HG03095 (cell line): ENCODE results near the gene STARD3NL.
"Not testable (repeated sequence)": the region's sequence is repeated elsewhere in the genome, so short reads cannot be mapped to it uniquely, and the experiment has no call there.

ENCODE experiments used
- ATAC-seq: cut with Tn5 transposase; IDR thresholded peaks from one replicate; pipeline ENCODE4 v1.9.1; 2021; ENCODE audit warnings: moderate library complexity; ENCODE audit not compliant: unreplicated experiment

STARD3NL gene

DNA sequence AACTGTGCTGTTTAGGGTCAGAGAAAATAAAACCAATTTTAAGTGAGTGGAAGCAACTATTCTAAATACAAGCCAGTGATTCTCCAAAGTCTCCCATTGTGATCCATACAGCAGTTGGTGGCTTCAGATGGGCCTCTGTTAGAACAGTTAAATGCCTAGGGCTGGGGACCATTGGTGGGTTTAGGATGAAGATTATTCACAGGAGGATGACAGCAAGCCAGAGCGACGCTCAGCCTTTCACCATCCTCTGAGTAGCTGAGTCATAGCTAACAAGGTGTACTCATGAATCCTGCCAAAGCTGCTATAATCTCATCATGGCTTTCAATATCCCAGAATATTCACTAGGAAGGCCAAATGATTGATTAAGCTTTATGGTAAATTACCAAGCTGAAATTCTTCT lies 39.6 kb downstream of the STARD3NL start:
- ATAC-seq: no peak

DNA sequence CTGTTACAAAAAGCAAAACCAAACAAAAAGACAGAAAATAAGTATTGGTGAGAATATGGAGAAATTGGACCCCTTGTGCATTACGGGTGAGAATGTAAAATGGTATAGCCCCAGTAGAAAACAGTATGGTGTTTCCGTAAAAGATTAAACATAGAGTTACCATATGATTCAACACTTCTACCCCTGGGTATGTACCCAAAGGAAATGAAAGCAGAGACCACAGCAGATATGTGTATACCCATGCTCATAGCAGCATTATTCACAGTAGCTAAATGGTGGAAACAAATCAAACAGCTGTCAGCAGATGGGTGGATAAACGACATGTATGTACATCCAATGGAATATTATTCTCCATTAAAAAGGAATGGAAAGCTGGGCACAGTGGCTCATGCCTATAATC lies 42.4 kb downstream of the STARD3NL start:
- no peak for ATAC-seq

DNA sequence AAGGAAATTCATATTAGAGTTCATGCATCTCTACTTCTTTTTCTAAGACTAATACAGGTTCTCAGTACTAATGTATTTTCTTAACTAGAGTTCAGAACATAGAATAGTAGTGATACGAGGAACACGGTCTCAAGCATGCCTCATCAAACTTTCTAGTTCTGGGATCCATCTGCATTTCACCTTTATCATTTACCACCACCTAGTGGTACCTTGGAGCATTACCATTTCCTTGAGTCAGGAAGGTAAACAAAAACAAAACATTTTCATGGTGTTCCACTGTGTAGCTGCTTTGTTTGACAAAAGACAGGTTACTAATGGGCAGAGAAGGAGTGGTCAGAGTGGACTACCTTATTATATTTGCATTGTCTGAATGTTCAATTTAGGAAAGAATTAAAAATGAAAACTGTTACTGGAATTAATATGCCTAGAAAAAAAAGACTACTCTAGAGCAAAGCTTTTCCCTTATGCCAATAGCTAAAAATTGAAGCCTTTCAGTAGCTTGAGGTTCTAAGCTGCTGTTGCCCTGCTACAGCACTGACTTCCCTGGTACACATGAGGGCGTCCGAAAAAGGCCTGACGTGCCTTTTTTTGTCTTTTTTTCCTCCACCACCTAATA lies 44.5 kb downstream of the STARD3NL start:
- peak; percentile 69 for ATAC-seq

DNA sequence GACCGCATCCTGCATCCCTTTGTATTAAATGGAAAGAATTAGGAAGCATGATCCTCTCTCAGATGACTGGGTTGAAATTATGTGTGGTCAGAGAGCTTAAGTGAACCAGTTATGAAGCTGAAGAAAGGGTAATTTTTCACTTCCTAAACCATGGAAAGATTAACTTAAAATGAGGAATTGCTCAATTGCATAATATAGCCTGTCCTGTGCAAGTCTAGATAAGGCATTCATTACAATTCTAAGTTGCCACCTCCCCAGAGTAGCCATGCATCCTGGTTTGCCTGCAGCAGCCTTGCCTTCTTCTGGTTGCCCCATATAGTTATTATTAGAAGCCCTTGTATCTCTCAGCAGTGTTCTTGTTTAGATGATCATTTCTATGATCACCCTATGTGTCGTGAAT lies 45.3 kb downstream of the STARD3NL start:
- no peak for ATAC-seq

DNA sequence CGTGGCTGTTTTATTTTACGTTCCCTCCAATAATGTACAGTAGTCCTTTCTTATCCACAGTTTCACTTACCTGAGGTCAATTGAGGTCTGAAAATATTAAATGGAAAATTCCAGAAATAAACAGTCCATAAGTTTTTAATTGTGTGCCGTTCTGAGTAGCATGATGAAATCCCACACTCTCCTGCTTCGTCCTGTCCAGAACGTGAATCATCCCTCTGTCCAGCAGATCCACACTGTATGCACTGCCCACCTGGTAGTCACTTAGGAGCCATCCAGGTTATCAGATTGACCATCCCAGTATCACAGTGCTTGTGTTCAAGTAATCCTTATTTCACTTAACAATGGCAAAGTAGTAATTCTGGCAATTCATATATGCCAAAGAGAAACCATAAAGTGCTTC lies 46.3 kb downstream of the STARD3NL start:
- ATAC-seq: no peak

DNA sequence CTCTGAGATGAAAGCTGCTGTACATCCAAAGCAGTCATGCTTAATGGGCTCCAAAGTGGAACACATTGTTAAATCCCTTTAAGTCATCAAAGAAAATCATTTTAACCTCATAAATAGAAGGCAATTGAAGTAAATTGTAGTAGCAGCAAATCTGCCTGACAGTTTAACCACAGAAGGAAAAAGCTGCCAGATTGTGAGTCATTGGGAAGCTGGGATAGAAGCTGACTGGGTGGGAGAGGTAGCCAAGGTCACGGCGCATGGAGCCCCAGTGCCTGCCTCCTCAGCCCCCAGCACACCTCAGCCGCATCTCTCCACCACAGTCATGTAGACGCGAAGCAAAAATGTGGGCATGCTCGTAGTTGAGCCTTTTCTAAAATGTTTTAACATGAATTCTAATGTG lies 51.3 kb downstream of the STARD3NL start:
- no peak for ATAC-seq

DNA sequence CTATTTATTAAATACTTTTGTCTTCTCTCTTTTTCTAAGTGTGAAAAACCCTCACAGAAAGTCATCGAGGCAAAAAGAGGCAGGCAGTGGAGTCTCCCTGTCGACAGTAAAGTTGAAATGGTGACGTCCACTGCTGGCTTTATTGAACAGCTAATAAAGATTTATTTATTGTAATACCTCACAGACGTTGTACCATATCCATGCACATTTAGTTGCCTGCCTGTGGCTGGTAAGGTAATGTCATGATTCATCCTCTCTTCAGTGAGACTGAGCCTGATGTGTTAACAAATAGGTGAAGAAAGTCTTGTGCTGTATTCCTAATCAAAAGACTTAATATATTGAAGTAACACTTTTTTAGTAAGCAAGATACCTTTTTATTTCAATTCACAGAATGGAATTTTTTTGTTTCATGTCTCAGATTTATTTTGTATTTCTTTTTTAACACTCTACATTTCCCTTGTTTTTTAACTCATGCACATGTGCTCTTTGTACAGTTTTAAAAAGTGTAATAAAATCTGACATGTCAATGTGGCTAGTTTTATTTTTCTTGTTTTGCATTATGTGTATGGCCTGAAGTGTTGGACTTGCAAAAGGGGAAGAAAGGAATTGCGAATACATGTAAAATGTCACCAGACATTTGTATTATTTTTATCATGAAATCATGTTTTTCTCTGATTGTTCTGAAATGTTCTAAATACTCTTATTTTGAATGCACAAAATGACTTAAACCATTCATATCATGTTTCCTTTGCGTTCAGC lies 52.0 kb downstream of the STARD3NL start:
- ATAC-seq: no peak

DNA sequence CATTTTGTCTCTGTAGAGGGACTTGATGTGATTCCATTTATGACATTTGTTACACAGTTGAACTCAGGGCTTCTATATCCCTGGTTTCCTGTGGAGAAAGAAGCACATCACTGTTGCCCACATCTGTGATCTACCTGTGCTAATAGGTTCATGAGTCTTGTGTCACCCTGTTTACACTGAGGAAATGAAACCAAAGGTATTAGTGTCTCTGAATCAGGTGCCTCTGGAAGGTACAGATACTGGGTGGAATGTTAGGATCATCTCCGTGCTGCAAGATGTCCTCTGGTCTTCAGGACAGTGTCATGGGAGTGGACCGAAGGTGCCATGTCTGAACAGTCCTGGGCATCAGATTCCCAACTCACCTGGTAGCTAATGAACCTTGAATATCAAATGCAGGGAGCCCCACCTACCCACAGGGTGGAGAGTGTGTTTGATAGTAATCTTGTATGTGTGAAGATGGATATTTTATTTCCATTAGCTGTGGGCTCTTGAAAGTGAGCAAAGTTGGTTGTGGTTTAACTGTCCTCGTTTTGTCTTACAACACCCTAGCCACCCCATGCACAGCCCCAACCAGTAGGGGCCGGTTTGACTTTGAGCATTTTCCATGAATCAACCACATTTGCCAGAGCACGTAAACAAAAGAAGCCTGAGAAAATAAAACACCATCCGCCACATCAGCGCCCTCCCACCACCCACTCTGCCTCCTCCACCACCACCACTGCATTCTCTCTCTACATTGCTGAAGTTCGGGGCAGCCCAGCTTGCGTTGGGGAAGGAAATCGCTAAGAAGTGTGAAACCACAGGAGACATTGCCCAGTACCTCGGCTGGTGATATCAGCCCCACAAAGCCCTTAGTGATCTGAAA lies 54.7 kb downstream of the STARD3NL start:
- peak; percentile 52 for ATAC-seq

DNA sequence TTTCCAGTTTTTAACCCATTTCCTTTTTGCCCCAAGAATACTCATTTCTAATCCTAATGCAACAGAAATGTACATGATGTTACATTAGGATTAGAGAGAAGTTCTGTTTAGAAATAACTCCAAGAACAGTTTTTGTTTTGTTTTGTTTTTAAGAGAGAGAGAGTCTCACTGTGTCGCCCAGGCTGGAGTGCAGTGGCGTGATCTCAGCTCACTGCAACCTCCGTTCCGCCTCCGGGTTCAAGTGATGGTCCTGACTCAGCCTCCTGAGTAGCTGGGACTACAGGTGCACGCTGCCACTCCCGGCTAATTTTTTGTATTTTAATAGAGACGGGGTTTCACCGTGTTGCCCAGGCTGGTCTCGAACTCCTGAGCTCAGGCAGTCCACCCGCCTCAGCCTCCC lies 56.7 kb downstream of the STARD3NL start:
- ATAC-seq: not testable (repeated sequence)

DNA sequence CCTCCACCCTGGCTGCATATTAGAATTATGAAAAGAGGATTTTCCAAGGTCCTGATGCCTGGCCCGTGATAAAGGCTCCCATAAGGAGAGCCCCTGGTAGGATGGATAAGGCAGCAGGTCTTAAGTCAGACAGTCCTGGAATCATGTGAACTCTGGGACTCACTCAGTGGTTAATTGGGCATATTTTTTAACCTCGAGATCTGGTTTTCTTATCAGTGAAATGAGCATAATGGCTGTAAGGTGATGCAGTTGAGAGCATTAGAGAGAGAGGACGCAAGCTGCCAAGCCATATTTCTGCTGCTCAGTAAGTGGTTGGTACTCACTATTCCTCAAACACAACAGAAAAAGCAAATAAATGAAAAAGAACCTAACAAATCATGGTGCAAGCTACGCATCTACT lies 57.6 kb downstream of the STARD3NL start:
- no peak for ATAC-seq

DNA sequence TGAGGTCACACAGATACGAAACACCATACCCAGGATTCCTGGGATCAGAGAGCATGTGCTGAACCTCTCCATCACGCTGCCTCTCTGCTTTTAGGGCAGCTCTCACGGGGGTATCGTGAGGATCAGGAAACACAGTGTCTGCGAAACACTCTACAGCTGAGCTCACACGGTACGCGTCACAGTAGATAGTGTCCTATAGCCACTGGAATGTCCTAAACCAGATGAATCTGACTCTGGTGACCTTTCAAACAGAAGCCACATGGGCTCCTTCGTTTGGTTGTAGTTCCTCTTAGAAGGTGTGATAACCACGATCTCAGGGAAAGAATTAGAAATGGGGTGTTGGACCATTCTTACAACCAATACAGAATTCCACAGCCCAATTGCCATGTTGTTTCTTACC lies 61.1 kb downstream of the STARD3NL start:
- not testable (repeated sequence) for ATAC-seq

DNA sequence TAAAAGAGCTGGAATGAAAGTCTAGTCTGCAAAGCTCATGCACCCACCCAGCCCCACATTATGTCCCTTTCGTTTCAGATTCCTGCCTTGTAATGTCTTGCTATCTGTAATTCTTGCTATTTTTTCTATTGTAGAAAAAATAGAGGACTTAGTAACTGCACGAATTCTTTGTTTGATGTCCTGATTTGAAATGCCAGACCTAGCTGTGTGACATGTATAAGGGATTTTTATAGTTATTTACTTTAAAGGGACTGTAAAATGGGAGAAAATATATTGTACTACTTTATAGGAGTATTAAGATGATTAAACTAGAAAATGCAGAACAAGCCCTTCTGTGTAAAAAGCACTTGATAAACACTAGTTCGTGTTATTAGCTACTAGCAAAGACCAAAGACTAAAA lies 63.0 kb downstream of the STARD3NL start:
- ATAC-seq: no peak

DNA sequence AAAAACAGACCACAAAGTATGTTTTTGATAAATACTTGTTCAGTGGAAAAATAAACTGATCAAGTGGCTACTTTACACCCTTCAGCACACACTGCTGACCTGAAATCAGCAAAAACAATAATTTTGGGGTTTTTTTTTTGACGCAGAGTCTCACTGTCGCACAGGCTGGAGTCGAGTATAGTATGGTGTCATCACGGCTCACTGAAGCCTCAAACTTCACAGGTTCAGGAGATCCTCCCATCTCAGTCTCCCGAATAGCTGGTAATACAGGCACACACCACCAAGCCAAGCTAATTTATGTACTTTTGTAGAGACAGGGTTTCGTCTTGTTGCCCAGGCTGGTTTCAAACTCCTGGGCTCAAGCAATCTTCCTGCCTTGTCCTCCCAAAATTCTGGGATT lies 64.8 kb downstream of the STARD3NL start:
- no peak for ATAC-seq

DNA sequence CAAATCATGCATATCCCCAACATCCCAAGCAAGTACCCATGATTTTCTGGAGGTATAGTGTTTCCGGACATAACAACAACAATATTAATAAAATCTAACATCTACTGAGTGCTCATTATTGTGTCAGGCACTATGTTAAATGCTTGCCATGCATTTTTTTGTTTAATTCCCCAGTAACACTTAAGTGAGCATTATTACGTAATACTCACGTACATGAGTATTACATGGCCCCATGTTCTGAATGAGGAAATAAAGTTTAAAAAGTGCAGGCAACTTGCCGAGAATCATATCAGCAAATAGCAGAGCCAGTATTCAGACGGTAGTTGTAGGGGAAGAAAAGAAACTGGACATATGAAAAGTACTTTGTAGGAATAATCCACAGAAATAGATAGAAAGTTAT lies 65.3 kb downstream of the STARD3NL start:
- not testable (repeated sequence) for ATAC-seq

DNA sequence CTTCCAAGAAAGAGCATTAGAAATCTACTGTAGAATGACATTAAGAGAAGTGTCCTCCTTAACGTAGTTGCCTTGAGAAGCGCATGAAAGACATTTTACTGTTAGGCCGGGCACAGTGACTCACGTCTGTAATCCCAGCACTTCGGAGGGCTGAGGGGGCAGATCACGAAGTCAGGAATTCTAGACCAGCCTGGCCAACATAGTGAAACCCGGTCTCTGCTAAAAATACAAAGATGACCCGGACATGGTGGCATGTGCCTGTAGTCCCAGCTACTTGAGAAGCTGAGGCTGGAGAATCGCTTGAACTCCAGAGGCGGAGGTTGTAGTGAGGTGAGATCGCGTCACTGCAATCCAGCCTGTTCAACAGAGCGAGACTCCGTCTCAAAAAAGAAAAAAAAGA lies 66.5 kb downstream of the STARD3NL start:
- ATAC-seq: no peak

DNA sequence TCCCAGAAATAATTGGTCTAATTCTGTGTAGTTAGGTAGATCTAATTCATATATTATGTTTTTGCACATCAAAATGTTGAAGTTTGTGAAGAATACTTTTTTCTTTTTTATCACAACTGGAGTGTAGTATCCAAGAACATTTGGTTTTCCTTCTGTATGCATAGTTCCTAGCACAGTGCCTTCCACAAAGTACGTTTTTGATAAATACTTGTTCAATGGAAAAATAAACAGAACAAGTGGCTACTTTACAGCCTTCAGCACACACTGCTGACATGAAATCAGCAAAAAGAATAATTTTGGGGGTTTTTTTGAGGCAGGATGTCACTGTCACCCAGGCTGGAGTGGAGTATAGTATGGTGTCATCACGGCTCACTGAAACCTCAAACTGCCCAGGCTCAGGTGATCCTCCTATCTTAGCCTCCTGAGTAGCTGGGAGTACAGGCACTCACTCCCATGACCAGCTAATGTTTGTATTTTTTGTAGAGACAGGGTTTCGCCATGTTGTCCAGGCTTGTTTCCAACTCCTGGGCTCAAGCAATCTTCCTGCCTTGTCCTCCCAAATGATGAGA lies 67.4 kb downstream of the STARD3NL start:
- ATAC-seq: no peak

DNA sequence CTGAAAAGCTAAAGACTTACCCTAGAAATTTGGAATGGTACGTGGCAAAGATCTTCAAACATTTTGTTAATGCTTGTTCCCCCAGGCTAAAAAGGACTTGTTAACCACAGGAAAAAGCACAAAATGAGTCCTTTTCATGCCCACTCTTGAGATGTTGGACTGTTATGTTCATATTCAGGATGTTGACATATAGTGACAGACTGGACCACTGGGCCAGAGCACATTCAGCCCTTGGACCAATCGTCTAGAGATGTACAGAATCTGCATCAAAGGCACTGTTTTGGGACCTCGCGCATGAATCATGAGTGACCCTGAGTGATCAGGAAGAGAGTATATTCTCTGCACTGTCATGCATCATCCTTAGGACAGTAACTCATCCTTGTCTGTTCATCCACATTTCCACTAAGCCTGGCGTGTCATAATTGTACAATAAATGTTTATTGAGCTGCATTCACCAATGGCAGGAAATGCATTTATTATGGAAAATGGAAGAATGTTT lies 70.1 kb downstream of the STARD3NL start:
- no peak for ATAC-seq

DNA sequence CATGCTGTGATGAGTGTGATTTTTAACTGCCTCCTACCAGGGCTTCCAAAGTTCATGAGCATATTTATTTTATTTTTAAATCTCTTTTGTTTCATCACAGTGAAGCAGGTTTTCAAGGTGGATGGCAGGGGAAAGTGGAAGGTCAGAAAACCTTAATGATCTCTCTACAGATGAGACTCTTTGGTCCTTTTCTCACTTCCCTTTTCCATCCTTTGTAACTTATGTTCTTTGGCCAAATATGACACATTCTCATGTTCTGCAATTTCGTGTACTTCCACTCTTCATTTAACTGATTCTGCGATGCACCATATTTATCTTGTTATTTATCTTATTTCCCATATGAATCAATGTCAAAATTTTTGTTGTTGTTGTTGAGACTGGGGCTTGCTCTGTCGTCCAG lies 71.8 kb downstream of the STARD3NL start:
- ATAC-seq: peak; percentile 93

DNA sequence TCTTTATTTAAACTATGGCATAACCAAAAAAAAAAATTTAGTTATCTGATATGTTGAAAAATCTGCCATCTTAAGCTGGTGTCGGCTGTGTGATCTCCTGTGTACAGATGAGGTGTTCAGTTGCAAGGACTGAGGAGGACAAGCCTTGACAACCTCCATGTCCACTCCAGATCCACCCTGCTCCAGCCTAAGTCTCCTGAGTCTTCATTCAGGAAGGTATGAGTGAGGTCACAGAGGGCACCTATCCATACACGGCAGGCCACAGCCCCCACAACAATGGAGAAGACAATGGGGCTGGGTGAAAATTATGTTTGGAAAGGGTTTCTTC lies 79.3 kb downstream of the STARD3NL start:
- ATAC-seq: no peak

DNA sequence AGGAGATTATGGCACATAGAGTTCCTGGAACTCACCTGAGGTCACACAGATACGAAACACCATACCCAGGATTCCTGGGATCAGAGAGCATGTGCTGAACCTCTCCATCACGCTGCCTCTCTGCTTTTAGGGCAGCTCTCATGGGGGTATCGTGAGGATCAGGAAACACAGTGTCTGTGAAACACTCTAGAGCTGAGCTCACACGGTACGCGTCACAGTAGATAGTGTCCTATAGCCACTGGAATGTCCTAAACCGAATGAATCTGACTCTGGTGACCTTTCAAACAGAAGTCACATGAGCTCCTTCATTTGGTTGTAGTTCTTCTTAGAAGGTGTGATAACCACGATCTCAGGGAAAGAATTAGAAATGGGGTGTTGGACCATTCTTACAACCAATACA lies 81.1 kb downstream of the STARD3NL start:
- ATAC-seq: not testable (repeated sequence)

DNA sequence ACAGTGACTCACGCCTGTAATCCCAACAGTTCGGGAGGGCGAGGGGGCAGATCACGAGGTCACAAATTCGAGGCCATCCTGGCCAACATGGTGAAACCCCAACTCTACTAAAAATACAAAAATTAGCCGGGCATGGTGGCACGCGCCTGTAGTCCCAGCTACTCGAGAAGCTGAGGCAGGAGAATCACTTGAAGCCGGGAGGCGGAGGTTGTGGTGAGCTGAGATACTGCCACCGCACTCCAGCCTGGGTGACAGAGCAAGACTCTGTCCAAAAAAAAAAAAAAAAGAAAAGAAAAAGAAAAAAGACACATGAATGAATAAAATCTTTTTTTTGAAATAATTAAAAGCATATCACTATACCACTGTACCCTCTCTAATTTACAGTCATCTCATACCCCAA lies 83.6 kb downstream of the STARD3NL start:
- not testable (repeated sequence) for ATAC-seq
